A549 (cell line): Measurements from ENCODE around the gene COPB2.

Experiments used
- CBX8 ChIP-seq: fragments of 200-600 bp; sonication (generic); IDR thresholded peaks from 2 replicates; pipeline ENCODE4 v1.6.1; 2016
- CEBPB ChIP-seq, 2 experiments: fragments of >200 bp in 1 of 2; sonication (Bioruptor Twin) in 1 of 2; formaldehyde crosslinking in 1 of 2; IDR thresholded peaks; 2 replicates each; pipeline ENCODE4 v1.6.1; 2012 to 2016
- CTCF ChIP-seq: fragments of >200 bp; sonication (Bioruptor Twin); formaldehyde crosslinking; IDR thresholded peaks from 3 replicates; pipeline ENCODE4 v1.5.1; 2016
- FOSL2 ChIP-seq, 2 experiments: fragments of 450-650 bp in 1 of 2; fragments of >200 bp in 1 of 2; sonication (Bioruptor Twin) in 1 of 2; formaldehyde crosslinking; IDR thresholded peaks; 2 replicates each; pipeline versions ENCODE4 v1.5.0 to v1.6.1; 2016 to 2020; ENCODE audit warnings: mild to moderate bottlenecking in 1 of 2, moderate library complexity in 1 of 2
- KDM1A ChIP-seq: fragments of 200-600 bp; sonication (generic); IDR thresholded peaks from 2 replicates; pipeline ENCODE4 v1.6.1; 2016; ENCODE audit warnings: low read depth, mild to moderate bottlenecking
- MAZ ChIP-seq: fragments of 150-350 bp; IDR thresholded peaks from 2 replicates; pipeline ENCODE4 v1.6.1; 2014; ENCODE audit warnings: antibody characterized with exemption, low read depth, low read length, borderline replicate concordance
- POLR2A ChIP-seq: IDR thresholded peaks from 2 replicates; pipeline ENCODE4 v1.6.1; 2012; ENCODE audit warnings: mild to moderate bottlenecking, low read length
- REST ChIP-seq: fragments of 200-600 bp; sonication (generic); IDR thresholded peaks from 2 replicates; pipeline ENCODE4 v1.6.1; 2016; ENCODE audit warnings: antibody characterized with exemption, mild to moderate bottlenecking, moderate library complexity
- RNF2 ChIP-seq: fragments of 200-600 bp; sonication (generic); IDR thresholded peaks from 2 replicates; pipeline ENCODE4 v1.6.1; 2016; ENCODE audit warnings: low read depth, mild to moderate bottlenecking, antibody characterized with exemption, moderate library complexity, borderline replicate concordance
- SMC3 ChIP-seq: fragments of >200 bp; sonication (Bioruptor Twin); formaldehyde crosslinking; IDR thresholded peaks from 3 replicates; pipeline ENCODE4 v1.6.1; 2018; ENCODE audit warnings: inconsistent platforms
- SREBF2 ChIP-seq: fragments of 450-650 bp; IDR thresholded peaks from 2 replicates; pipeline ENCODE4 v1.6.1; 2014; ENCODE audit warnings: mild to moderate bottlenecking, moderate library complexity
- USF2 ChIP-seq: fragments of 450-650 bp; IDR thresholded peaks from 2 replicates; pipeline ENCODE4 v1.6.1; 2014; ENCODE audit warnings: antibody characterized with exemption

GRCh38 chr3:139430493-139430892, 41.0 kb upstream of the COPB2 start:
- TF ChIP-seq RNF2 (no peak), CTCF (no peak), REST (no peak), POLR2A (no peak), MAZ (no peak), KDM1A (no peak), CBX8 (no peak), SREBF2 (no peak), USF2 (no peak), SMC3 (no peak), FOSL2 (IDR thresholded peaks at IDR 0.05) (no peak), FOSL2 (CRISPR knock-in tag; IDR thresholded peaks at IDR 0.05) (no peak), CEBPB (IDR thresholded peaks at IDR 0.05) (no peak)
